WTC11 (cell line): ENCODE results near the gene NRP2.

Source experiments
- IRF2 ChIP-seq: sonication (generic); formaldehyde crosslinking; IDR thresholded peaks from 2 replicates; pipeline ENCODE4 v1.8.0; 2022; ENCODE audit warnings: low read depth, missing genetic modification reagents, borderline replicate concordance
- NR2C2 ChIP-seq: sonication (generic); formaldehyde crosslinking; IDR thresholded peaks from 2 replicates; pipeline ENCODE4 v1.8.0; 2022; ENCODE audit warnings: mild to moderate bottlenecking, missing genetic modification reagents
- ZNF121 ChIP-seq: sonication (generic); formaldehyde crosslinking; IDR thresholded peaks from 2 replicates; pipeline ENCODE4 v1.8.0; 2023; ENCODE audit warnings: missing genetic modification reagents
- TF ChIP-seq, protein P1 (sequence below): fragments of 200-600 bp; IDR thresholded peaks from 2 replicates; pipeline ENCODE4 v1.8.0; 2022; ENCODE audit warnings: antibody characterized with exemption

DNA sequence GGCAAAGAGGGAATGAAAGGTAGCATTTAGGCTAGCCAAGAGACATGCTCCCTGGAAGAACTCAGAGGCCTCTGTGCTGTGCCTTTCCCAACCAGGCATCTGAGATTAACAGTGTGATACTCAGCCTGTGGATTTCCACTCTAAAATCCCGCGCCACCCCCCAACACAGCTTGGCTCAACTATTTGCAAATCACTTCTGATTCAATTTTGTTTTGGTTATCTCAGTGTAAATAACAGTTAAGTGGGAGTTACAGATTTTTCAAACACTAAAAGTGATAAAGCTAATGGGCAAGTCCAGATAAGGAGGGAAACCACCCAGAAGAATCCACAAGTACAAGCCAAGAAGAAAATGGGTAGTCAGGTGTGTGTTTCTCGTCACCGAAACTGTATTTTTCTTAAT is 1.4 kb upstream of the NRP2 start:
- TF ChIP-seq, protein P1, sequence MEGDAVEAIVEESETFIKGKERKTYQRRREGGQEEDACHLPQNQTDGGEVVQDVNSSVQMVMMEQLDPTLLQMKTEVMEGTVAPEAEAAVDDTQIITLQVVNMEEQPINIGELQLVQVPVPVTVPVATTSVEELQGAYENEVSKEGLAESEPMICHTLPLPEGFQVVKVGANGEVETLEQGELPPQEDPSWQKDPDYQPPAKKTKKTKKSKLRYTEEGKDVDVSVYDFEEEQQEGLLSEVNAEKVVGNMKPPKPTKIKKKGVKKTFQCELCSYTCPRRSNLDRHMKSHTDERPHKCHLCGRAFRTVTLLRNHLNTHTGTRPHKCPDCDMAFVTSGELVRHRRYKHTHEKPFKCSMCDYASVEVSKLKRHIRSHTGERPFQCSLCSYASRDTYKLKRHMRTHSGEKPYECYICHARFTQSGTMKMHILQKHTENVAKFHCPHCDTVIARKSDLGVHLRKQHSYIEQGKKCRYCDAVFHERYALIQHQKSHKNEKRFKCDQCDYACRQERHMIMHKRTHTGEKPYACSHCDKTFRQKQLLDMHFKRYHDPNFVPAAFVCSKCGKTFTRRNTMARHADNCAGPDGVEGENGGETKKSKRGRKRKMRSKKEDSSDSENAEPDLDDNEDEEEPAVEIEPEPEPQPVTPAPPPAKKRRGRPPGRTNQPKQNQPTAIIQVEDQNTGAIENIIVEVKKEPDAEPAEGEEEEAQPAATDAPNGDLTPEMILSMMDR, result no peak
- no peak for TF ChIP-seq NR2C2 (CRISPR knock-in tag)
- no peak for TF ChIP-seq IRF2 (CRISPR knock-in tag)
- no peak for TF ChIP-seq ZNF121 (CRISPR knock-in tag)
